ENCODE results near the gene LRCH1.

Gene LRCH1

DNA sequence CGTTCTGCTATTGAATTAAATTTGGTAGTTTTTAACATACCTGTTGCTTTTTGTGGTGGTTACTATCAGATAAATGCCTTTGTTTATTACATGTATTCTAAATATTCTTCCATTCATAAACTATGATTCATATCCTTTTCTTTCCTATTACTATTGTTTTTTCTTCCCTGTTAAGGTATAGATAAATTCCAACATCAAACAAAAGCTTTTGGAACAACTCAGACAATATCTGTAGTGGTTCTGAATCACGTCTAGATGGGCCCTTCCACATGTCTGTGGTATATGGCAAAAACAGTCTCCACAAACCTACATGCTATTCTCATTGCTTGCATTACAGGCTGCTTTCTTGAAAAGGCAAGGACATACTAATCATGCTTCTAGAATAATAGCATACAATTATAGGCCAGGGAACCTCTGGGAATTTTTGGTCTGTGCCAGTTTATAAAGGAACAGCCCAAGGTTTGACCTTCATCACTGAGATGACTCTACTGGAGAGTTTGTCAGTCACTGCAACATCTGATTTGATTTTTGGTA lies 6.4 kb downstream of the LRCH1 start:
- TF ChIP-seq CTCF (IDR thresholded peaks at IDR 0.05), result no peak

GRCh38 chr13:46560778-46561177 lies 7.8 kb downstream of the LRCH1 start:
- no peak for TF ChIP-seq CTCF (IDR thresholded peaks at IDR 0.05)

DNA sequence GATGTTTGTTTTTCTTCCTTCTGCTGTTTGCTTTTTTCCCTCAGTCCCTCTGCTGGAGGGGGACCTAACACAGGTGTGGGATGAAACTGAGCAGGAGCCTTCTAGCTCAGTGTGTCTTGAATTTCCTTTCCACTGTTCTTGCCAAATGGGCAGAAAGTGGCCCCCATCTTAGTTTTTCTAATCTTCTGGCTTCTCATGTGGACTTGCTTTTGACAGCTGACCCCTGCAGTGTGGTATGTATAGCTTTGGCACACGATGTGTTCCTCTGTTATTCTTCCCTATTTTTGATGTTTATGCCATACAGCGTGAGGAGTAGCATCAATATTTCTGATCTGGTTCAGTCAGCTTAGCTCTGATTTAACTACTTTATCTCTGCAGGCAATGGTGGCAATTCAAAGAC lies 8.3 kb downstream of the LRCH1 start:
- no peak for TF ChIP-seq CTCF (IDR thresholded peaks at IDR 0.05)

DNA sequence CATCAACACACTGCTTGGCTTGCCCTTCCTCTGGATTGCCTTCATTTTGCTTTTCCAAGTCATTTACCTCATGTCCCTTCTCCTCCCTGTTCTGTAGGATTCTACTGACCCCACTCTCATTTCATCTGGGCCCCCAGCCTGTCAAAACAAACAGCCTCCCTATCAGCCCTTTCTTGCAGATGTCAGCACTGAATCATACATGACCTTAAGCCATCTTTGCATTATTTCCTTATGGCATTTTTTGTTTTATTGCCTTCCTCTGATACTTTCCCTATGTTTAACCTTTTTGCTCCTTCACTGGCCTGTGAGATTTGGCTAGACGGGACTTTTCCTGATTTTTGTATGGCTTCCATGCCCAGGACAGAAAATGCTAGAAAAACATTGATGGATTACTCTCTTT lies 8.7 kb downstream of the LRCH1 start:
- TF ChIP-seq CTCF (IDR thresholded peaks at IDR 0.05), result no peak

GRCh38 chr13:46562152-46562551 lies 9.2 kb downstream of the LRCH1 start:
- no peak for TF ChIP-seq CTCF (IDR thresholded peaks at IDR 0.05)

- no peak for TF ChIP-seq CTCF (IDR thresholded peaks at IDR 0.05)
These were observed 9.6 kb downstream of the LRCH1 start for GRCh38 chr13:46562581-46562980.

DNA sequence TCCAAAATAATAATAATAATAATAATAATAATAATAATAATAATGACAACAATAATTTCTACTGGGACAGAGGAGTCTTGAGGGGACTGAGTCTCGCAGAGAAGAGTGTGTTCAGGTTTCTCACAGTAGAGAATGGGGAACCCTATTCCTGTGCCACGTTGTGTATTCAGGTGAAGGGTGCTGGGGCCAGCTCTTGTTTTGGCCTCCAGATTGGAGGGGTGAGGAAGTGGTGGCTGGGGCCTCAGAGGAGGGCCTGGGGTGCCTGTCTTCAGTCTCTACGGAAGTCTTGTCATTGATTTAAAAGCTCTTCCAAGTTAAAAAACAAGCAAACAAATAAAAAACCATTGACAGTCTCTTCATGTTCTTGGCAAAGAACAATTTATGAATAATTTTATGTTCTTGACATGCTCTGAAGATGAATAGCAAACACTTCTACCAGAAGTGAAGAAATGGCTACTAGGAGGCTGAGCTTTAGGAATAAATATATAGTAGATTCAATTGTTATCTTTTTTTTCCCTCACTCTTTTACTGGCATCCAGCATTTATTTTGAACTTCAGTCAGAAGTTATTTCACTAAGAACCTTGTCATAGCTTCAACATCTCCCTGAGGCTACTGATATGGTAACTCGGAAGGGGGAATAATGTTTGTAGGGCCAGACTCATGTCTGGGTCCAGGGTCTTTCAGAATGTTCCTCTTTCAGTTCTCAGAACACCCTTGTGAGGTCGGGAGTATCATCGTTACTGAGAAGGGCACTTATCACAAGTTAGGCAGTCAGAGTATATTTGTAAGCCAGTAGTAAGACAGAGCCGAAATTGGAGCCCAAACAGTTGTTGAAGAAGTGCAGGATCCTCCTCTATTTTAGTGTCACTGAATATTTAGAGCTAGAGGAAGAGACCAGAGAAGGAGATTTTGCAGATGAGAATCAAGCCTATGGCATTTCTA lies 13.1 kb downstream of the LRCH1 start:
- TF ChIP-seq CTCF (IDR thresholded peaks at IDR 0.05), result no peak

All from LNCAP (cell line).